Forelimb muscle (tissue), 1 donor: ENCODE measurements around the gene RNFT1. TPM values are rescaled to one million over a fixed set of nuclear protein-coding genes. Genes with fewer than 3 reads are reported as not detected.
"Not testable (repeated sequence)": the region's sequence is repeated elsewhere in the genome, so short reads cannot be mapped to it uniquely, and the experiment has no call there.

ENCODE experiments used
- DNase-seq: peaks from one replicate; pipeline ENCODE4 v3.0.0-alpha.2; 2013; ENCODE audit warnings: low read depth
- polyA plus RNA-seq: library from polyadenylated mRNA; unstranded; fragments of 120-200 nt; gene quantifications from one replicate; pipeline ENCODE4 v1.2.1, GENCODE V29; 2013; ENCODE audit not compliant: insufficient read length

RNFT1 gene, protein sequence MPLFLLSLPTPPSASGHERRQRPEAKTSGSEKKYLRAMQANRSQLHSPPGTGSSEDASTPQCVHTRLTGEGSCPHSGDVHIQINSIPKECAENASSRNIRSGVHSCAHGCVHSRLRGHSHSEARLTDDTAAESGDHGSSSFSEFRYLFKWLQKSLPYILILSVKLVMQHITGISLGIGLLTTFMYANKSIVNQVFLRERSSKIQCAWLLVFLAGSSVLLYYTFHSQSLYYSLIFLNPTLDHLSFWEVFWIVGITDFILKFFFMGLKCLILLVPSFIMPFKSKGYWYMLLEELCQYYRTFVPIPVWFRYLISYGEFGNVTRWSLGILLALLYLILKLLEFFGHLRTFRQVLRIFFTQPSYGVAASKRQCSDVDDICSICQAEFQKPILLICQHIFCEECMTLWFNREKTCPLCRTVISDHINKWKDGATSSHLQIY
- 16.1 TPM for polyA plus RNA-seq

DNA sequence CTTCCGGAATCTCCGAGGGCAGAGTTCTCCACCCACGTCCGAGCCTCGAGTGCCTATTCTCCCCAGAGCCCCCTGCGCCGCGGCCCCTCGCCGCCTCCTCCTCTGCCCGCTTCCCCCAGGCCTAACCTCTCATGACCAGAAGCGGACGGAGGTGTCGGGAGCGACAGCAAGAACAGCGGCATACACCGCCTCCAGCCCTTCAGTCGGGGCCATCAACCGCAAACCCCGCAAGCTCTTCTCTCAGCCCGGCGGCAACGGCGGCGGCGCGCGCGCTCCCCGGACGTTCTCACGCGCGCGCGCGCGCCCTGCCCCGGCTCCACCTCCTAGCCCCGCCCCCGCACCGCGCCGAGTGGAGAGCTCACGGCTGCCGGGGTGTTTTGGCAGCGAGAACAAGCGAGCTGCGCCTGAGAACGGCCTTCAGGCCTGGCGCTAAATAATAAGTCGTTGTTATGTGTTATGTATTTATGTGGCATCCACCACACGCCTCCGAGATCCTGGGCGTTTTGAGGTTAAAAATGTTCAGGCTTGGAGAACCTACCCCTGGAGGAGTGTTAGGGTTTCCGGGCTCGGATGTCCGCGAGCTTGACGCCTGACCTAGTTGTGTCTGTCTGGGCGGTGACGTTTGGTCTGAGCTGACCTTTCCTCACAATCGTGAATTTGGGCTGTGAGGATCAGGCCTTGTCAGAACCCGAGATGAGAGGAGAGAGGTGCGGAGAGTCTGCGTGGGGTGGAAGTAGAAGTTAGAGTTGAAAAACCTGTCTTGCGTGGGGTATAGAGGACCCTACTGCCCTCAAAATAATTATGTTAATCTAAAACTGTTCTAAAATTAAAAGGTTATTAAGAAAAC lies at the start of gene RNFT1:
Gene RNFT1, minus strand, starts transcription at position 259 of the 847 bp plus-strand sequence. Its CDS starts 77 bp downstream, at position 182.
- peak; percentile 59 for DNase-seq

DNA sequence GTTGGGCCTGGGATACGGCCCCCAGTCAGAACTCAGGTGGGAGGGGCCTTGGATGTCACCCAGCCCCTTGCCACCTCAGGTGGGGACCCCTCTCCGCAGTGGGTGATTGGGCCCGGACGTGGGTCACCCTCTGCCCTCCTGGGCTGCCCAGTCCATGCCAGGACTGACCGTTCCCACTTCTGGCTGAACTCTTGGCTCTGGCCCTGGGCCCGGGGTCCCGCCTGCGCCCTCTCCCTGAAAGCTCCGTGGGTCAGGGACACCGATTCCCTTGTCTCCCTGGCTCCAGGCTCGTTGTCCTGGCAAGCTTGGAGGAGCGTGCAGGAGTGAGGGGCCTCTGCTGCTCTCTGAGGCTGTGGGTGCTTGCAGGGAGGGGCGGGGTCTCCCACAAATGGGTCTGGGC lies 44.8 kb upstream of the RNFT1 start:
- DNase-seq = not testable (repeated sequence)

- DNase-seq = not testable (repeated sequence)
These were observed 43.8 kb upstream of the RNFT1 start for GRCh38 chr17:60008377-60008776.

GRCh38 chr17:60006160-60006559 lies 41.6 kb upstream of the RNFT1 start:
- no peak for DNase-seq

DNA sequence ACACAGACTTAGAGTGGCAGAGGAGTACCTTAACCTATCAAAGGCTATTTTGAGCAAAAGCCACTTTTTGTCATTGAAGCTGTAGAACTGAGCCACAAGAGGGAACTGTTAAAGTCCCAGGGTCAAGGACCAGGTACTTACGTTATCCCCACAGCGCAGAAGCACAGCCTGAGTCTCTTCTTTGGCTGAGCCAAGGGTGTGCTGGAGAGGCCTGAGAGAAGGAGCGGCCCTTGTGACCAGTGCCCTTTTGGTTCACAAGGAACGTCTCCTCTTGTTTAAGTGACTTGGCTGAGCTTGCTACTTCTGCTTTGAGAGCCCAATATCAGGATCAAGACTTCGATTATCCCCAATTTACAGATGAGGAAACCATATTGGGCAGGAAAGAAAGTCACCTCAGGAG lies 40.0 kb upstream of the RNFT1 start:
- not testable (repeated sequence) for DNase-seq

GRCh38 chr17:60002405-60002804 lies 37.9 kb upstream of the RNFT1 start:
- DNase-seq = not testable (repeated sequence)

DNA sequence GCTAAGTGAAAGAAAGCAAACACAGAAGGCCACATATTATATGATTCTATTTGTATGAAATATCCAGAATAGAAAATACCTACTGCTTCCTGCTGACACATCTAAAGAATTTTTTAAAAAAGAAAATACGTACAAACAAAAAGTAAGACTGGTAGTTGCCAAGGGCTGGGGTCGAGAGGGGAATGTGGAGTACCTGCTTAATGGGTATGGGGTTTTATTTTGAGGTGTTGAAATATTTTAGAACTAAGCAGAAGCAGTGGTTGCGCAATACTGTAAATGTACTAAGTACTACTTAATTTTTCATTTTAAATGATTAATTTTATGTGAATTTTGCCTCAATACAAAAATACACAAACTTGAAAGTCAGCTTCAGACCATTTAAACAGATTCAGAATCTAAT lies 32.1 kb upstream of the RNFT1 start:
- not testable (repeated sequence) for DNase-seq

DNA sequence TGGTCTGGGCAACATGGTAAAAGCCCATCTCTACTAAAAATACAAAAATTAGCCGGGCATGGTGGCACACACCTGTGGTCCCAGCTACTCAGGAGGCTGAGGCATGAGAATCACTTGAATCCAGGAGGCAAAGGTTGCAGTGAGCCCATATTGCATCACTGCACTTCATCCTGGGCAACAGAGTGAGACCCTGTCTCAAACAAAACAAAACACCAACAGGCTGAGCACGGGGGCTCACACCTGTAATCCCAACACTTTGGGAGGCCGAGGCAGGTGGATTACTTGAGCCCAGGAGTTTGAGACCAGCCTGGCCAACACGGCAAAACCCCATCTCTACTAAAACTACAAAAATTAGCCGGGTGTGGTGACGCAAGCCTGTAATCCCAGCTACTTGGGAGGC lies 10.6 kb upstream of the RNFT1 start:
- DNase-seq = not testable (repeated sequence)

DNA sequence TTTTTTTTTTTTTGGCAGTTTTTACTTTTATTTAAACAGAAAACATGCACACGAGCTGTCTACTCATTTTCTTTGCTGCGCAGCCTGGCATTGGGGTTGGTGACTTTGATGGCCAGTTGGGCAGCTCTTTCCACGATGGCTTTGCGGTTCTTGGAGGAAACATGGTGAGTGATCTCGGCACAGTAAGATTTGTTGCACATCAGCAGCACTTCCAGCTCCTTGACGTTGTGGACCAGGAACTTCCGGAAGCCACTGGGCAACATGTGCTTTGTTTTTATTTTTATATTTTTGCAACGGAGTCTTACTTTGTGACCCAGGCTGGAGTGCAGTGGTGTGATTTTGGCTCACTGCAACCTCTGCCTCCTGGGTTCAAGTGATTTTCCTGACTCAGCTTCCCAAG lies 8.9 kb upstream of the RNFT1 start:
- not testable (repeated sequence) for DNase-seq

DNA sequence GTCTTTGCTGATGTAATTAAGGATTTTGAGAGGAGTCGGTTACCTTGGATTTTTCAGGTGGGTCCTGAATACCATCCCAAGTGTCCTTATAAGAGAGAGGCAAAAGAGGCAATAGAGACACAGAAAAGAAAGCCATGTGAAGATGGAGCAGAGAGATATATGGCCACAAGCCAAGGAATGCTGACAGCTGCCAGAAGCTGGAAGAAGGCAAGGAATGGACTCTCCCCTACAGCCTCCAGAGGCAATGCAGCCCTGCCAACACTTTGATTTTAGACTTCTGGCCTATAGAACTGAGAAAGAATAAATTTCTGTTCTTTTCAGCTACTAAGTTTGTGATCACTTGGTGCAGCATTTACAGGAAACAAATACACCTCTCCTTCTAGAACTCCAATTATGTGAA lies 8.2 kb upstream of the RNFT1 start:
- no peak for DNase-seq

- DNase-seq = not testable (repeated sequence)
These were observed 7.2 kb upstream of the RNFT1 start for GRCh38 chr17:59971771-59972170.

- peak; percentile 24 for DNase-seq
These were observed 630 bp downstream of the RNFT1 start for GRCh38 chr17:59963738-59964481.

GRCh38 chr17:59962739-59963318 lies 1.7 kb downstream of the RNFT1 start:
- no peak for DNase-seq

GRCh38 chr17:59959574-59959973 lies 5.0 kb downstream of the RNFT1 start:
- DNase-seq = not testable (repeated sequence)

DNA sequence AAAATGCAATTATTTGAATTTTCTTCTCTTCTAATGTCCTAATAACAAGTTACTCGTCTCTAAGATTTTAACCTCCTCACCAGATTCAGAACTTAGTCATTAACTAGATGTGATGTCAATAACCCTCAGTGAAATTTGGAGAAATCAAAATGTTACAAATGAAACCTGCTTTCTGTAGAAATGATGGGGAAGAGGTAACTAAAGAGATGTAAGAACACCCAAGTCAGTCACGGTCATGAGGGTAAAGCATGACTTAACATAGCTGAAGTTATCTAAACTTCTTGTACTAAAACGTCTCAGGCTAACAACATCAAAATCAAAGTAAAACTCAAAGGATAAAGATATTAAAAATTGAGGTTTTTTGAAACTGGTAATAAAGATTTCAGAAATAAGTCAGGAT lies 9.7 kb downstream of the RNFT1 start:
- DNase-seq = no peak

- no peak for DNase-seq
These were observed 14.5 kb downstream of the RNFT1 start for GRCh38 chr17:59950049-59950448.

DNA sequence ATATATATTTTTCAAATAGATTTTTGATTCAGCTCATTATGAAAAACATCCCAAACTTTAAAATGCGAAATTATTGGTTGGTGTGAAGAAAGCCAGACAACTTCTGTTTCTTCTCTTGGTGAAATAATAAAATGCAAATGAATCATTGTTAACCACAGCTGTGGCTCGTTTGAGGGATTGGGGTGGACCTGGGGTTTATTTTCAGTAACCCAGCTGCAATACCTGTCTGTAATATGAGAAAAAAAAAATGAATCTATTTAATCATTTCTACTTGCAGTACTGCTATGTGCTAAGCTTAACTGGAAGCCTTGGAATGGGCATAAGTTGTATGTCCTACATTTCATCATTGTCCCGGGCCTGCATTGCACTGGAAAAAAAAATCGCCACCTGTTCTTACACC lies 17.2 kb downstream of the RNFT1 start:
- not testable (repeated sequence) for DNase-seq

- not testable (repeated sequence) for DNase-seq
These were observed 18.1 kb downstream of the RNFT1 start for GRCh38 chr17:59946433-59946832.

- no peak for DNase-seq
These were observed 23.4 kb downstream of the RNFT1 start for GRCh38 chr17:59941131-59941530.

GRCh38 chr17:59940697-59941096 lies 23.8 kb downstream of the RNFT1 start:
- not testable (repeated sequence) for DNase-seq

- not testable (repeated sequence) for DNase-seq
These were observed 31.2 kb downstream of the RNFT1 start for GRCh38 chr17:59933317-59933716.
